Uterus (tissue), 4 donors: ENCODE results near the gene KCNQ1. TPM values are rescaled to one million over a fixed set of nuclear protein-coding genes. Genes with fewer than 3 reads are reported as not detected.

Source experiments
- DNase-seq, 2 donors: peaks; one replicate each; pipeline ENCODE4 v3.0.0-alpha.2; 2019 to 2020
- H3K27ac ChIP-seq, 2 donors: fragments of 200-600 bp; sonication (generic); 1 replicate in 1 of 2; 2 replicates in 1 of 2; pipeline ENCODE4 v1.5.1; 2016 to 2018
- H3K27me3 ChIP-seq, 2 donors: fragments of 200-600 bp; sonication (generic); one replicate each; pipeline ENCODE4 v1.5.1; 2018 to 2019; ENCODE audit warnings: control low read depth in 1 of 2
- H3K36me3 ChIP-seq, 2 donors: fragments of 200-600 bp; sonication (generic); one replicate each; pipeline ENCODE4 v1.5.1; 2019; ENCODE audit warnings: control low read depth in 1 of 2
- H3K4me1 ChIP-seq, 2 donors: fragments of 200-600 bp; sonication (generic); one replicate each; pipeline ENCODE4 v1.5.1; 2018 to 2019; ENCODE audit warnings: control low read depth in 1 of 2
- H3K4me3 ChIP-seq, 2 donors: fragments of 200-600 bp; sonication (generic); 1 replicate in 1 of 2; 2 replicates in 1 of 2; pipeline ENCODE4 v1.5.1; 2018 to 2019; ENCODE audit warnings: mild to moderate bottlenecking in 1 of 2
- H3K9me3 ChIP-seq, 2 donors: fragments of 200-600 bp; sonication (generic); one replicate each; pipeline ENCODE4 v1.5.1; 2019; ENCODE audit warnings: control low read depth in 1 of 2
- POLR2A ChIP-seq, 2 donors: fragments of 450-650 bp; IDR thresholded peaks; one replicate each; pipeline ENCODE4 v1.6.1; 2016; ENCODE audit warnings: antibody characterized with exemption in 2 of 2, mild to moderate bottlenecking in 1 of 2, moderate library complexity in 1 of 2
- intact Hi-C: fragments of 100-400 bp; cut with DNase I; formaldehyde crosslinking; loops from one replicate; pipeline ENCODE4 v1.15.1; 2023; ENCODE audit warnings: low total_unique reads
- total RNA-seq, 4 donors: library from RNA; depleted of rRNA in 3 of 4; stranded (reverse); fragments of >200 nt in 3 of 4; gene quantifications; one replicate each; pipeline versions ENCODE4 v1.1.0 to v1.2.4, GENCODE V29; 2014 to 2023
- TF ChIP-seq, protein P1 (sequence below), 4 experiments: fragments of 200-600 bp in 2 of 4; fragments of 450-650 bp in 2 of 4; sonication (generic) in 2 of 4; IDR thresholded peaks; one replicate each; pipeline ENCODE4 v1.5.1; 2016 to 2019; ENCODE audit warnings: antibody characterized with exemption in 4 of 4, mild to moderate bottlenecking in 2 of 4, moderate library complexity in 1 of 4
- donor health status: DM: yes; HTN: yes; CAD: no.

KCNQ1 gene
- total RNA-seq, 4 donors from 2014 or later: 2.6 to 10.4 (median 5.4) TPM

DNA sequence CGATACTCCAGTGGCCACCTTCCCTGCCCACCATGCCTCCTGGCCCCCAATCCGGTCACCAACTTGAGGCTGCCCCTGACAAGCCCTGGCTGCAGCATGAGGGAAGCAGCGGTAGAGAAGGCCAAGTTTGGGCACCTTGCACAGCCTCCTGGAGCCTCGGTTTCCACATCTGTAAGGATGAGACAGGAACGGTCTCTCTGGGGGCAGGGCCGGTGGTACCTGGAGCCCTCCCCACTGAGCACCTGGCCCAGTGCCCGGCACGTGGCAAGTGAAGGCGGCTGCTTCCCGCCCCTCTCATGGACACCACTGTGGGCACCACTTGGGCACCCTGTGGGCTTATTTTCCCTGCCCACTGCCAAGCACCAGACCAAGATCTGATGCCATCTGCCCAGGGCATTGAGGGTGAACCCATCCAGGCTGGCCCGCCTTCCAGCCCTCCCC is 363.0 kb downstream of the KCNQ1 start:
- H3K27me3 ChIP-seq: no peaks in the 10 kb centered on the region
- peaks cover 20 to 32% of the 10 kb centered on the region in 2 donors for H3K4me1 ChIP-seq
- no peaks in the 10 kb centered on the region for H3K9me3 ChIP-seq
- intact Hi-C loops: no loop called here
- DNase-seq: peak; percentile 34 to 39
- no peaks in the 10 kb centered on the region for H3K36me3 ChIP-seq
- TF ChIP-seq, protein P1, sequence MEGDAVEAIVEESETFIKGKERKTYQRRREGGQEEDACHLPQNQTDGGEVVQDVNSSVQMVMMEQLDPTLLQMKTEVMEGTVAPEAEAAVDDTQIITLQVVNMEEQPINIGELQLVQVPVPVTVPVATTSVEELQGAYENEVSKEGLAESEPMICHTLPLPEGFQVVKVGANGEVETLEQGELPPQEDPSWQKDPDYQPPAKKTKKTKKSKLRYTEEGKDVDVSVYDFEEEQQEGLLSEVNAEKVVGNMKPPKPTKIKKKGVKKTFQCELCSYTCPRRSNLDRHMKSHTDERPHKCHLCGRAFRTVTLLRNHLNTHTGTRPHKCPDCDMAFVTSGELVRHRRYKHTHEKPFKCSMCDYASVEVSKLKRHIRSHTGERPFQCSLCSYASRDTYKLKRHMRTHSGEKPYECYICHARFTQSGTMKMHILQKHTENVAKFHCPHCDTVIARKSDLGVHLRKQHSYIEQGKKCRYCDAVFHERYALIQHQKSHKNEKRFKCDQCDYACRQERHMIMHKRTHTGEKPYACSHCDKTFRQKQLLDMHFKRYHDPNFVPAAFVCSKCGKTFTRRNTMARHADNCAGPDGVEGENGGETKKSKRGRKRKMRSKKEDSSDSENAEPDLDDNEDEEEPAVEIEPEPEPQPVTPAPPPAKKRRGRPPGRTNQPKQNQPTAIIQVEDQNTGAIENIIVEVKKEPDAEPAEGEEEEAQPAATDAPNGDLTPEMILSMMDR (IDR thresholded peaks at IDR 0.05): no peak
- no peak for TF ChIP-seq POLR2A (IDR thresholded peaks at IDR 0.05)
- no peak overlapping the region for H3K4me3 ChIP-seq
- H3K27ac ChIP-seq: peak overlapping the region; percentile 80 to 87

DNA sequence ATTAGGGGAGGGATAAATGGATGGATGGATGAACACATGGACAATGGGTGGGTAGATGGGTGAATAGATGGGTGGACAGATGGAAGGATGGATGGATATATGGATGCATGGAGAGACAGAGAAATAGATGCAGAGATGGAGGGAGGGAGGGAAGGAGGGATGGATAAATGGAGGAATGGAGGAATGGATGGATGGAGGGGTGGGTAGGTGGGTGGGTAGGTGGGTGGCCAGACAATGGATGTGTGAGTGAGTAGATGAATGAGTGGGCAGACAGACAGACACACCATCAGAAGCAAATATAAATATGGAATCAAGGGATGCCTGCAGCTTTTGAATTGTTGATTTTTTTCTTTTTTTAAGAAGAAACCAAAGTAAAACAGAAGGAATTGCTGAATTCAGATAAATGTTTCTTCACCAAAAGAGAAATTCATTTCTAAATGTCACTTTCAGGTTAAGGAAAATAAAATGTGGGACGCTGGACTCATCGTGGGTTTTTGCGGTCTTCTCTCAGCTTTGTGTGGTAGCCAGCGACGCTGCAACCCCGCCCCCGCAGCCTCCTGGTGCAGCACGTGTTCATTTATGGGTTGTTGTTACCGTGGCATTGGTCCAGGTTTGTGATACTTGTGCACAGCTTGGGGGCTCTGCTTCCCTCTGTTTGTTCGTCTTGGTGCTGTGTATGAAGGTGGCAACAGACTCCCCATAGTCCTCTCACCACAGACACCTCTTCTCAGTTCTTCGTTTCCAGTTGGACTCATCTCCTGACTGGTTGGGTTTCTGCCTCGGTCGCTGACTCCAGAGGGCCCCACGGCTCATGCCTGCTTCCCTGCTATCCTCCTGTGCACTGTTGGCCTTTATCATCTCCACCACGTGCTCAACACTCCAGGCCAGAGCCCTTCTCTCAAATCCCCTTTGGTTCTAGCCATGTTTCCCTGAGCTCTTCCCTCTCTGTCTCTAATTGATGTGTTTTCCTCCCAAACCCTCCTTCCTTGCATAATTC is 364.3 kb downstream of the KCNQ1 start:
- Histone ChIP-seq H3K27ac (peak overlapping the region; percentile 78 to 80), H3K36me3 (no peaks in the 10 kb centered on the region), H3K4me1 (peaks cover 20 to 33% of the 10 kb centered on the region in 2 donors), H3K27me3 (no peaks in the 10 kb centered on the region), H3K9me3 (no peaks in the 10 kb centered on the region), H3K4me3 (no peak overlapping the region)
- TF ChIP-seq POLR2A (IDR thresholded peaks at IDR 0.05): no peak
- TF ChIP-seq, protein P1 (IDR thresholded peaks at IDR 0.05): no peak
- peak; percentile 52 to 56 for DNase-seq
- intact Hi-C loops: no loop called here

DNA sequence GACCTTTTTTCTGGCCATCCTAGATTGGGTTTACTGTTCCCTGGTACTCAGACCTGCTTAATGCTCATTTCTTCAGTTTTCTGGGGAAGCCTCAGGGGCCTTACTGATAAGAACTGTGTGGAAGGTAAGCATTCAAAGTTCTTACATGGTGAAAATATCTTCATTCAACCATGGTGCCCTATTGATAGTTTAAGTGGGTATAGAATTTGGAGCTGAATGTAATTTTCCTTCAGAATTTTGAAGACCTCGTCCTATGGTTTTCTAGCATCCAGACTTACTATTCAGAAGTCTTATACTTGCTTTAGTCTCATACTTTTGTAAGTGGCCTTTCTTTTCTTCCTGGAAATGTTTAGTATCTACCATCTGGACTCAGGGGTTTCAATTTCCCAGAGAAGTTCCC is 365.0 kb downstream of the KCNQ1 start:
- peaks cover 20 to 33% of the 10 kb centered on the region in 2 donors for H3K4me1 ChIP-seq
- no peak for DNase-seq
- no peaks in the 10 kb centered on the region for H3K9me3 ChIP-seq
- H3K4me3 ChIP-seq: no peak overlapping the region
- H3K36me3 ChIP-seq: no peaks in the 10 kb centered on the region
- intact Hi-C loops: no loop called here
- H3K27me3 ChIP-seq: no peaks in the 10 kb centered on the region
- peak overlapping the region; percentile 78 to 80 for H3K27ac ChIP-seq
- TF ChIP-seq POLR2A (IDR thresholded peaks at IDR 0.05): no peak
- TF ChIP-seq, protein P1 (IDR thresholded peaks at IDR 0.05): no peak

DNA sequence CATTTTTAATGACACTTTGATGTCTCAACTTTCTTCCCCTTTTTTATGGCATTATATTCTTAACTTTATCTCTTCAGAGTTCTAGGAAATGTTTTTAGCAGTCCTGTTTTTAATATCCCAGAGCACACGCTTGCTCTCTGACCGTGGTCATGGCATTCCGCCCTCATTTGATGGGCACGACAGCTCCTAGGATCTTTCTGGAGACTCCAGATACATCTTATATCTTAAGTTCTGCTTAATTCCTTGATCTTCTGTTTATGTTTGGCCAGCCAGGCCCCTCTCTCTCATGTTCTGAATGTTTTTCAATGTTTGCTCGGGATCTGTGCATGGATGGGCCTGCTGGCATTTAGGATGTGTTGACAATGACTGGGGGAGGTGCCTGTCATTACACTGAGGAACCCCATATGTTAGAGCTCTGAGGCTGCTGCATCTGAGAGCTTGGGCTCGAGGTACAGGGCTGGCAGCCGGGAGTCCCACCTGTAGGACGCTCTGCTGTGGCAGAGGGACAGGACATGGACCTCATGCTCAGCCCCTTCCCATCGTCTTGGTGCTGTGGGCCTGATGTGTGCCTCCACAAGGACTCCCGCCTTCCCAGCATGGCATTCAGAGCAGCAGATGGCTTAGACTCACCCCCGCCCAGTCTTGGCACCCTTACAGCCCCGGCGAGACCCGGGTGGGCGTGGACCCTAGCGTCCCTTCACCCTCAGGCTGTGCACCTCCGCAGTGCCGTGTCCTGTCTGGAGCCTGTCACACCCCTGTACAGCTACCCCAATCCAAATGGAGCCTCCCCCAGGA is 365.8 kb downstream of the KCNQ1 start:
- H3K27ac ChIP-seq: peak overlapping the region; percentile 78 to 80
- peaks cover 20 to 33% of the 10 kb centered on the region in 2 donors for H3K4me1 ChIP-seq
- intact Hi-C loops: no loop called here
- DNase-seq: peak; percentile 23 to 31
- no peak for TF ChIP-seq POLR2A (IDR thresholded peaks at IDR 0.05)
- TF ChIP-seq, protein P1 (IDR thresholded peaks at IDR 0.05): no peak
- H3K9me3 ChIP-seq: no peaks in the 10 kb centered on the region
- no peaks in the 10 kb centered on the region for H3K27me3 ChIP-seq
- no peak overlapping the region for H3K4me3 ChIP-seq
- no peaks in the 10 kb centered on the region for H3K36me3 ChIP-seq
